Measurements from ENCODE around the gene LRFN5.
"Not testable (repeated sequence)": the region's sequence is repeated elsewhere in the genome, so short reads cannot be mapped to it uniquely, and the experiment has no call there.

Gene LRFN5

DNA sequence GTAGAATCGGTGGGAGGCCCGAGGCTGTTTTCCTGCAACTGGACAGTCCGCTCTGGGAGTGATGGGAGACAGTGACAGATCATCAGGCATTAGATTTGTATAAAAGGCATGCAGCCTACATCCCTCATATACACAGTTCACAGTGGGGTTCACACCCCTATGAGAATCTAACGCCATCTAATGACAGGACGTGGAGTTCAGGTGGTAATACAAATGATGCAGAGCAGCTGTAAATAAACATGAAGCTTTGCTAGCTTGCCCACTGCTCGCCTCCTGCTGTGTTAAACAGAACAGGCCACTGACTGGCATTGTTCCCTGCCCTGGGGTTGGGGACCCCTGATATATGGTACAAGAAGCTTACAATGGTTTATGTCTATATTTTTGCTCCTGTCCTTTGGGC is 179.0 kb downstream of the LRFN5 start:
- DNase-seq = no peak

DNA sequence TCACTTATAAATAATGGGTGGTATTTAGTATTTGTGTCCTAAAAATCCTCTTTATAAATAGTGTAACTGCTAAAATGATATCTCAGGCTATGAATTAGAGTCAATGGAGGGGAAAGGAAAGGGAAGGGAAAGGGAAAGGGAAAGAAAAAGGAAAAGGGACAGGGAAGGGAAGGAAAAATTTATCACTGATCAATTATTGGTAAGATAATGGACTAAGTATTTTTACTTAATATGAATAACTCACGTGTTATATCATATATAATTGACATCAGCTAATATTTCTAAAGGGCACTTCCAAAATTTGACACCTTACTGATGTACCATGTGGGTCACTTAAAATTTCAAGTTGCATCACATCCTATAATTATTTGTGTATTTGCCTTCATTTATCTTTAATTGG is 193.1 kb downstream of the LRFN5 start:
- no peak for DNase-seq

DNA sequence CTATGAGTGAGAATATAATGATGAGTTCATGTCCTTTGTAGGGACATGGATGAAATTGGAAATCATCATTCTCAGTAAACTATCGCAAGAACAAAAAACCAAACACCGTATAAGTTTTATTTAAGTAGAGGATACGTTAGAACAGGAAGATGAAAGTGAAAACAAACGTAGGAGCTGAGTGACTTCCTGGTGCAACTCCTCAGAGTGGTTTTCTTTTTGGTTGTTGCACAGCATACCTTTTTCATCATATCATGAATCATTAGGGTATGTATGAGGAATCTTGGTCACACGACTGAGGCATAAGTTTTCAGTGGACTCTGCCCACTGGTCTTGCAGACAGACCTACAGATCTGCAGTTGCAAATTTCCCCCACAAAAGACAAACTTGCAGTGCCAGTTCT is 199.0 kb downstream of the LRFN5 start:
- DNase-seq = no peak

DNA sequence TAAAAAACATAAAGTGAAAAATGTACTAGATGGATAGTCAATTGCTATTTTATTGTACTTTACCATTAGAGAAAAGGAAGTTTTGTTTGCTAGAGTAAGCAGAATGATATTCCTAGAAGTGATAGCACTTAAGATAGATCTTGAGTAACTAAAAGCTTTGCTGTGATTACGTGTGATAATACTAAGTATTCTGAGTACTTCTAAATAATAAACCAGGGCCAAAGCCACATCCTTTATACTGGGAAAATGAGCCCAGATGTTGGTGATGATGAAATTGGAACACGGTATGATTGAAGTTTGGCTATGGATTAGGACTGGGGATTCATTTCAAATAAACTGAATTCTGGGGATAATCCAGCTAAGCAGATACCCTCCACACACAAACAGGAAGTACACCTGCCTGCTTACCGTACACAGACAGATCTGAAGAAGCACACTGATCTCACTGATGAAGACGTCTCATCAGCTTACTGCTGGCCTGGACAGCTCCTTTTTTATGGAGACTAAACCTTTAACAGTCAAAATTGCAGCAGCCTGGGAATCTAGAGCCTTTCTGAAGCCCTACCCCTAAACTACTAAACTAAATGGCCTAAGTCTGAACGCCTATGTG is 199.8 kb downstream of the LRFN5 start:
- DNase-seq = no peak

DNA sequence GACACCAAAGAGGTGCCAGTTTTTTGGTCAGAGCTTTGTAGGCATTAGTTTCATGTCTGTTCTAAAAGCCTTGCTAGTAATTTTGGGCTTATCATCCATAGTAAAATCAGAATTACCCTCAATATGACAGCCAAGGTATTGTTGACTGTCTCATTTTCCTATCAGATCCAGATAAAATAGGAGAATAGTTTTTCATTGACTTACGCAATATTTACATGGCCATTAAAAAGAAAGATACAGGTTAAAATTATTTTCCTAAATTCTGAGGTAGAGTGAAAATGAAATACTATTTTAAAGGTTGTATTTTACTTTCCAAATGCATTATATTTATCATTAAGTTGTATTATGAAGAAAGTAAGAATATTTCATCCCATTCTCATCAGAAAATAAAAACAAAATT is 203.7 kb downstream of the LRFN5 start:
- DNase-seq = no peak

DNA sequence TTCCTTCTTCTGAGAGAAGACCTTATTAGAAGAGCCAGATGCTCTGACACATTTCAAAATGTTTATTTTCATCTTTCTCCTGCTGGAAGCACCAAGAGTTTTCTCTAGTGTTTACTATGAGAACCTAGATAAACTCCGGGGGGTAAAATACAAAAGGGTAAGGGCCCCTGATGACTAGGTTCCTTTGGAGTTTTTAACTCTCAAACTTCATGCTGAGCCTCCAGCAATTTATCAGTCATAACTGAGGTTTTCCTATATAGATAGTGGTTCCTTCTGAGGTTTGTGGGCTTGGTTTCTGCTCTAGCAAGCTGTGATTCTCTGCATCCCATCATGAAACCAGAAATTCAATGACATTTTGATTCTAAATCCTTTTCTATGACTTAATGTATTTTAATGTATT is 210.9 kb downstream of the LRFN5 start:
- DNase-seq = no peak

DNA sequence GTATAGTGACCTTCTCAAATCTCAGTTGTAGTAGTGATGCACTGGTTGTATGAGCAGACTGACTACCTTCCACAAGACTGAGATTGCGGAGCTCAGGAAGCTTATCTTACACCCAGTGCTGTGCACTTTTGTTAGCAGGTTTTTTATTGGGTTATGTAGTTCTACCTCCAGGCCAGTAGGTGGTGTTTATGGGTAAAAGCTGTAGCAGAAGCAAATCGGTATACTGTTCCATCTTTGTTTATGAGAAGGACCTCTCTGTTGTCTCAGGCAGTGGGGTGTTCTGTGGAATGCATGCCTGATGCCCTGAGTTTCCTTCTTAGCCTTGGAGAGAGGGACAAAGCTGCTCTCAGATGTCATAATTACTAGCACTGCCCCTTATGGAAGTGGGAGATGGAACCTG is 217.8 kb downstream of the LRFN5 start:
- DNase-seq = no peak

DNA sequence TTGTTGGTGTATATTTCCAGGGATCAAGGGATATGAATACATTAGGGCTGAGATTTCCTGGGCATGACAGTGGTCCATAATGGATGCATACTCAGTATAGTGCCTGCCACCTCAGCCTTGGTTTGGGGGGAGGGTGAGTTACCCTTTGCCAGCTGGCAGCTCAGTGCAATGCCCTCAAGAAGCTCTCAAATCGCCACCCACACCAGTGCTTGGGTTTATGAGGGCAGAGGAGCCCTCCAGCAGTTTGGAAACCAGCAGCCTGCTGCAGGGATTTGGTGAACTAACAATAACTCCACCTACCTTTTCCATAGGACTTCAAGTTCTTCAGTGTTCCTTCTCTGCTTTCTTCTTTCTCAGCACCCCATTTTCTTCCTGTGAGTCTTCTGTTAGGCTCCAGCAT is 218.9 kb downstream of the LRFN5 start:
- DNase-seq = no peak

DNA sequence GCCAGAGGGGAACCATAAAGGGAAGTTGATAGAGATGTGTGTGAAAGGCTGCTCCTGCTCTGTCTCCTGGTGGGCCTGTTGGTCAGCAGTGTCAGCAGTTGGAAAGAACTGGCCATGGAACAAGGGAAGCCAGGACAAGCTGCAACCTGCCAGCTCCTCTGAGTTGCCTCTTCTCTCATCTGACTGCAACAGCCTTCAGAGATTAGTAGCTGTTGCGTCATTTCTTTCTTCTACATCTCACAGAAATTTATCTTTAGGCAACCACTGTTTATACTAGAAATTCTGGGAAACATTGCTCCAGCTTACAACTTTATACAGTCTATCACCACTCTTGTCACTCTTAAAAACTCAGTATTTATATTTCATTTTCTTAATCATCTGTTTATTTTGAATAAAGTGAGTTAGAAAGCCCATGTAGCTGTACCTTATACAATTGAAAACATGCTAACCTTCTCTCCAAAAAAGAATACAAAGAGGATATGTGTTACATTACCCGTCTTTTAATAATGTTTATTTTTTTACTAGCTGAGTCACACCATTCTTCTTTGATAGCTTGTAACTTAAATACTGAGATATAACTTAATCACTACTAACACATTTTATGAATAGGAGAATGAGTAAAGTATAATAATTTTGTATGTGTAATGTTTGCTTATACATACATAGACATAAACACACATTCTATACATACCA is 224.2 kb downstream of the LRFN5 start:
- DNase-seq = no peak

DNA sequence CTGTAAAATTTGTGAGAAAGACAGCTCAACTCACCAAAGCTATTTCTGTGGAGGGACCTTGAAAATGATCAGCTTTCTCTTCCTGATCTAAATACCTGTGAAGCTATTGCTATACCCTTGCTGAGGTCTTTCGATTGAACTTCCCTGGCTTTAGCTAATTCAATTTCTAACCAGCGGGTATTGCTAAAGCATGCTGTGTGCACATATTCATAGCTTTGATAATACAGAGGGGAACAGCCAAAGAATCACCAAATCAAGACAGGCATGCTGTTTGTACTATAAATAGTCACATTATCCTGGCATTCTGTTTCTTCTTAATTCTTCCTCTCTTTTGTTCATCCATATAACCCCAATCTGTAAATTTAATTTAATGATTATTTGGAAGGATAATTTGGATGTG is 233.0 kb downstream of the LRFN5 start:
- DNase-seq = no peak

DNA sequence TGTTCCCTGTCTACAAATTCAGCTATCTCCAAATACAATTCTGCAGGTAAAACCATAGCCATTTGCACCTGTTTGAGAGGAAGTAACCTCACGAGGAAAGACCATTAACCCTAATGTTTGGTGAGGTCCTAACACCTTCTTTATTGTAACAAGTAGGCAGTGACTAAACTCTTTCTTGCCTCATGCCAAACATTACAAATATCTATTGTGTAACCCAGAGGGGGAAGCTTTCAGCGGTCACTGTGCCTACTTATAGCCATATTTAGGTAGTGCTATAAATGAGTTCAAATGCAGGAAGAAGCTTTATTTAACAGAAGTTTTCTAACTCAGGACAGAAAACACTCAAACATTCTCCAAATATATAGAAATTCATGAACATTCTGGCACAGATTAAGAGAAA is 252.7 kb downstream of the LRFN5 start:
- DNase-seq = no peak

DNA sequence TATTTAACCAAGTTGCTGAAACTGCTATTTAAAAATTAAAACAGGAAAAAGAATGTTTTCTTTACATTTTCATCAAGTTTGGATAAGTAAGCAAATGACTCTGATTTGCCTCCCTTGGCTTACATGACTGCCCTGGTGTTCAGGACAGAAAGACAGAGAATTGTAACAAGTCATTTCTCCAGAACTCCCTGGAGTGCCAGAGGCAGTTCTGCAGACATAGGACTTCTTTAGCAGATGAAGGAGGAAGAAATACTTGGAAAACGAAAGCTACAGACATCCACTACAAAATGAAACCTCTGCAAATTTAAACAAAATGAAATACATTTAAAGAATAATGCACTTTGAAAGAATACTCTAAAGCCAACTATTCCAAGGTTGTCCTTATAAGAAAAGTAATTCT is 253.9 kb downstream of the LRFN5 start:
- no peak for DNase-seq

DNA sequence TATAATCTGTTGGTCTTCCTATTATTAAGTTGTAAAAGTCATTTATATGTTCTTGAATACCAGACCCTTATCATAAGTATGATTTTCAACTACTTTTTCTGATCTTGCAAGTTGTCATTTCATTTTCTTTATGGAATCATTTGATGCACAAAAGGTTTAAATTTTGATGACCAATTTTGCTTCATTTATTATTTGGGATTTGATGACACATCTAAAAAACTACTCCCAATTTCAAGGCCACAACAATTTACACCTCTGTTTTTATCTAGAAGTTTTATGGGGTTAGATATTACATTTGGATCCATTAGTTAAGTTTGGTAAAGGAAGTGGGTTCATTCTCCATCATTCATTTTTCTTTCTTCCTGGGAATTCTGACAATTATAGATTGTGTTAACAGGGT is 259.2 kb downstream of the LRFN5 start:
- DNase-seq = no peak

DNA sequence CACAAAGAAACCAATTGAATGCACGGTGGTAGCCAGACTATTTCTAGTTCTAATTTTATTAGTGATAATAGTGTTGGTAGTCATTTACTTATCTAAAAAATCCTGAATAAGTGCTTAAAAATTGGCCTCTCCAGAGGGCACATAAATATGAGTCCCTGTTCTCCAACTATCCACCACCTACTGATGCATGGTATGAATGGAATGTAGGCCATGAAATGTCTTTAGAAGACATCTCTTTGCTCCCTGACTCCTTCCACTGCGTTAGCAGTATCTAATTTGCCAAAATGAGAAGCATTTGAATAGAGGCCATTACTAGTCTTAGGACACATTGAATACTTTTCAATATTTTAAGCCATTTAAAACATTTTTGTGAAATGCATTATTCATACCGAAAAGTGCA is 261.7 kb downstream of the LRFN5 start:
- no peak for DNase-seq

DNA sequence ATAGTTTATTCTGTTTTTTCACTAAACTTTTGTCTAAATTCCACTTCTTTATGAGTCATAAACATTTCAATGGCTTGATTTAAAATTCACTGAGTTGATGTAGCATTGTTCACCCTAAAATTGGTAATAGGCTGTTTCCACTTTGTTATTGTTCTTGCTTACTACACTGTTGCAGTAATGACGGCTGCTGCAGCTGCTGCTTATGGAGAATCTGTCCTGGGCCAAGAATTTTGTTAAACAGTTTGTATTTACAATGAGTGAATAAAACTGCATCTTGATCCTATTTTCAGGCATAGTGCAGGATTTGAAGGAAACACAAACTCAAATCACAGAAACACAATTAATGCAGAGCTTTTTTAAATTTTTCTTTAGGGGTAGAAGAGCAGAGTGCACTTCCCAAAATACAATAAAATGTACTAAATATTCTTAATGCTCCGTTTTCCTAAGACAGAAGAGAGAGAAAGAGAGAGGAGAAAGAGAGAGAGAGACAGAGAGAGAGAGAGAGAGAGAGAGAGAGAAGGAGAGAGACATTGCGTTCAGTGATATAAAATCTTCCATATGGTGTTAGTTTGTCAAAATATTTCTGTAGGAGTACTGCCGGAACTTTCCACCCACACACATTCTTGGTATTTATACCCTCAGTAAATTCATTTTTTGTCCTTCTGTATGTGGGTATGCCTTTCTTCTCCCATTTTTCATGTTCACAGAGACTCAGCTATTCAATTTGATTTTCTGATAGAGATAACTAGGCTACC is 266.4 kb downstream of the LRFN5 start:
- no peak for DNase-seq

DNA sequence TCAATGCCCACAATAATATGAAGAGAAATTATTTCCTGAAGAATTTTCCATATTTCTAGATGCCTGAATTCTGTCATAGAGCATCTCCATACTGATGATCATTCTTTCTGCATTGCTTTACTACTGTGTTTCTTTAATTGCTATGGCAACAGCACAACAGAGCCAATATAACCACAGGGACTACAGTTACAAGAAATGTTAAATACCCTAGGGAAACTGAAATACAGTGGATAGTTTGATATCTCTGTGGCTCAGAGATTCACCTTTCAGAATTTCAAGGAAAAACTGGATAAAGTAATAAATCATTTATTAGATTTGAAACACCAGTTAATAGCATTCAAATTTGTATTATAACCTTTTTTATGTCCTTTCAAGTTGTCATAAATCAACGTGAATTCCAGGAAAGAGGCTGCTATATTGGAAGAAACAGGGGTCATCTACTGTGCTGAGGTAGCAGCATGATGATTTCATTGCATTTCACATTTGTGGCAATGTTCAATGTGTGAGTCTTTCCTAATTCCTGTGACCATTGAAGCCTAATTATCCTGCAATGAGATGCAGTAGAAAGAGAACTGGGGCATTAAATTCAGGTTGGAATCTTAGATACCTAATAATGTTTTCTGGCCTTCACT is 267.1 kb downstream of the LRFN5 start:
- DNase-seq = no peak

DNA sequence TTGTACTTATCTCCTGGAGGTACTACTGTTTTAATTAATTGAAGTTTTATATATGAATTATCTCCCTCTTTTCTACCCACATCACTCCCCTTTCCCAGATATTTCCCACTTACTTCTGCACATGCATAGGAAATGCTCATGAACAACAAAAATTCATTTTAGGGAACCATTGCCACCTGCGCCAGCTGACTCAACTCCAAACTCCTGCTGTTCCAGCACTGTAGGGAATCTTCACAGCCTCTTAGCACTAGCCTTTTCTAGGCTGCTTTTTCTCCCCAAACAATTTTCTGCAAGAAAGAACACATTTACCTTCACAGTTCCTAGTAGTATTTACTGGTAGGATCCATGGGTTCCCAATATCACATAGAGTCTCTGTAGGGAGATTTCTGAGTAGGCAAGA is 268.4 kb downstream of the LRFN5 start:
- no peak for DNase-seq

DNA sequence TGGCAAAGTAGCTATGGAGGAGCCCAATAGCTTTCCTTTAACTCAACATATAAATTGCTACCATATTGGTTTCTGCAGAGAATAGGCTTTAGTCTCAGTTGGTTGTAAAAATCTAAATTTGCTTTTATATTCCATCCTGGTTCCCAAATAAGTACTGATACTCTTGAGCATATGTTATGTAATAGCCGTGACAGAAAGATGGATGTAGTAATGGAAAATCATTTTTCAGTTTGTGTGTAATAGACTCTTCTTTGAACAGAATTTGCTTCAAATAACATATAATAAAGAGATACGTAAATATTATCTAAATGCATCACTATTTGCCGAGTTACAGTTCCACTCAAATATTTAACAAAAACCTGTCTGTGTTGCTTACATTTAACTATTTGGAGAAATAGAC is 271.6 kb downstream of the LRFN5 start:
- DNase-seq = no peak

DNA sequence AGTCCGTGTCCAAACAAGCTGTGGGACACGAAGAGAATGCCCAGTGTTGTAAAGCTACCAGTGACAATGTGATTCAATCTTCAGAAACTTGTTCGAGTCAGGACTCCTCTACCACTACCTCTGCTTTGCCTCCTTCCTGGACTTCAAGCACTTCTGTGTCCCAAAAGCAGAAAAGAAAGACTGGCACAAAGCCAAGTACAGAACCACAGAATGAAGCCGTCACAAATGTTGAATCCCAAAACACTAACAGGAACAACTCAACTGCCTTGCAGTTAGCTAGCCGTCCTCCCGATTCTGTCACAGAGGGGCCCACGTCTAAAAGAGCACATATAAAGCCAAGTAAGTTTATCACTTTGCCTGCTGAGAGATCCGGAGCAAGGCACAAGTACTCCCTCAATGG is 284.9 kb downstream of the LRFN5 start:
- DNase-seq = no peak

DNA sequence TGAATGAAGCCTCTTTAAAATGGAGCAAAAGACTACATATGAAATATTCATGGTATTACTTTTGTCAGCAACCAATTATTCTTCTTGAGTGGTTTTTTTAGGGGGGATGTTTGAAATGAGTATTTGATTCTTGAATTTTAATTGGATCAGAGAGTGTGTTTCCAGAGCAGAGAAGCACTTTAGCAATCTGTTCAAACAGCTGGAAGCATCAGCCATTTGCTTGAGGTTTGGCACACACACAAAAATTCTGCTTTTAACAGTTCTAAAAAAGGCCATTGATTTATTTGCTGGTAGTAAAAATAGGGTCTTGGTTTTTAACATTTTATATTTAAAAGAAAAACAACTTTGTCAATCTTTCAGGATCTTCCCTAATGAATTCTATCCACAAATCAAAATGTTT is 292.7 kb downstream of the LRFN5 start:
- DNase-seq = no peak

DNA sequence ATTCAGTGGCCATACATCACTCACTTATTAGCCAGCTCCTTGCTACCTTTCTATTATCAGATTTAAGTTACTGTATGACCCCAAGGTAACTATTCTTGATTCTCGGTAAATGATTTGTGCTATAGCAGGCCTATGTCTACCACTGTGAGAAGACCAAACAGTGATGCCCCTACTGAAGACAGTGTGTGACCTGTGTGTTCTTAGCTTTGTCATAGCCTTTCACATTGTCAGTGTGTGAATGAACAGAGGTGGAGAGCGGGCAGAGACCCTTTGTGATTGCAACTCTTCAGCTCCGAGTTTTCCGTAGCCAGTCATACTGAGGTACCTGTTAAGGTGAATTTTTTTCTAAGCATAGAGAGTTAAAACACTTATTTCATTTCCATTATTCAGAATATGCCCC is 294.0 kb downstream of the LRFN5 start:
- no peak for DNase-seq

DNA sequence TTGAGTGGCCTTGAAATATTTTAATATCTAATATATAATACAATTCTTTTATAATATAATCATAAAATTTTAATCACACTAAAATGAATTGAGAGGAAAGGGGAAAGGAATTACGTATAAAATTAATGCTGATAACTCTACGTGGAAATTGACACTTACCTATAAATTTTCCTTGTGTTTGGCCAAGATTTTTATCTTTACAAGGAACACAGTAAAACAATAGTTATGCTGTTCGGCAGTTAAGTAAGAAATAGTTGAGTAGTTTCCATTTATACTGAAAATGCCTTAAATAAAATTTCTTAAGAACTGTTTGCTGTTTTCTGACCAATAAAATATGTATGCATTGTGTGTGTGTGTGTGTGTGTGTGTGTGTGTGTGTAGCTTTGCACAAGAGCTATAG is 294.4 kb downstream of the LRFN5 start:
- DNase-seq = no peak

DNA sequence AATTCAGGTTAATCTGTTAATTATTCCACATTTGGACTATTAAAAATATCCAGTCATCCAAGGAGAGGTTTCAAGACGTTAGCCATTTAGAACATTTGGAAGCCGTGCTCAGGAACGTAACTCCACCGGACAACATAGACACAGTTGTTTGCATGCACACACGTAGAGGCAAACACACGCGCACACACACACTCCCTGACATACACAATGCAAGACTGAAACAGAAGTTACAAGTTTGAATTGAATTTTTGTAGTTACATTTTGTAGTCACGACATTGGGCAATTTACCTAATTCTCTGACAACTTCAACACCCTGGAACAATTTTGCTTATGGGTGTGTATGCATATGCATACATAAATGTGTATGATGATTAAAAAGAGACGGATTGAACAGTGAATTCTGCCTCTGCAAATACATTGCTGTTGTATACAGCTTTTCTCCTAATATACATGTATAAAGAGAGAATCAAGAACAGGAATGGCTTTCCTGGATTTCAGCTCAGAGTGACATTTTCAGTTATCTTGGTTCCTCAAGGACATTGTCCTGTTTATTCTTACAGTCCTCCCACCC is 298.8 kb downstream of the LRFN5 start:
- DNase-seq = no peak

DNA sequence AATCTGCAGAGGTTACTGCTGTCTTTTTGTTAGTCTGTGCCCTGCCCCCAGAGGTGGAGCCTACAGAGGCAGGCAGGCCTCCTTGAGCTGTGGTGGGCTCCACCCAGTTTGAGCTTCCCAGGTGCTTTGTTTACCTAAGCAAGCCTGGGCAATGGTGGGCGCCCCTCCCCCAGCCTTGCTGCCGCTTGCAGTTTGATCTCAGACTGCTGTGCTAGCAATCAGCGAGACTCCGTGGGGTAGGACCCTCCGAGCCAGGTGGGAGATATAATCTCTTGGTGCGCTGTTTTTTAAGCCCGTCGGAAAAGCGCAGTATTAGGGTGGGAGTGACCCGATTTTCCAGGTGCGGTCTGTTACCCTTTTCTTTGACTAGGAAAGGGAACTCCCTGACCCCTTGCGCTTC is 304.5 kb downstream of the LRFN5 start:
- DNase-seq = not testable (repeated sequence)
